Measurements from ENCODE around the gene SLC4A1. TPM values are rescaled to one million over a fixed set of nuclear protein-coding genes. Genes with fewer than 3 reads are reported as not detected.

Gene SLC4A1
- polyA plus RNA-seq, 1 experiment, result not detected

- DNase-seq (ENCODE audit: low read depth), result no peak
- Histone ChIP-seq H3K36me3 (ENCODE audit: control insufficient read depth, insufficient read depth, low read length) (no peaks in the 10 kb centered on the region), H3K4me3 (ENCODE audit: low read depth, low read length) (no peak overlapping the region), H3K27me3 (ENCODE audit: control insufficient read depth, insufficient read depth, low read length) (peaks cover 5% of the 10 kb centered on the region)
- ChIA-PET POLR2A (no interaction called here), CTCF (interaction anchor here (0.6 kb wide), 1 partner anchor 130 kb away, joined by 3 read pairs; no protein-coding TSS in a partner anchor)
- TF ChIP-seq, protein P1, sequence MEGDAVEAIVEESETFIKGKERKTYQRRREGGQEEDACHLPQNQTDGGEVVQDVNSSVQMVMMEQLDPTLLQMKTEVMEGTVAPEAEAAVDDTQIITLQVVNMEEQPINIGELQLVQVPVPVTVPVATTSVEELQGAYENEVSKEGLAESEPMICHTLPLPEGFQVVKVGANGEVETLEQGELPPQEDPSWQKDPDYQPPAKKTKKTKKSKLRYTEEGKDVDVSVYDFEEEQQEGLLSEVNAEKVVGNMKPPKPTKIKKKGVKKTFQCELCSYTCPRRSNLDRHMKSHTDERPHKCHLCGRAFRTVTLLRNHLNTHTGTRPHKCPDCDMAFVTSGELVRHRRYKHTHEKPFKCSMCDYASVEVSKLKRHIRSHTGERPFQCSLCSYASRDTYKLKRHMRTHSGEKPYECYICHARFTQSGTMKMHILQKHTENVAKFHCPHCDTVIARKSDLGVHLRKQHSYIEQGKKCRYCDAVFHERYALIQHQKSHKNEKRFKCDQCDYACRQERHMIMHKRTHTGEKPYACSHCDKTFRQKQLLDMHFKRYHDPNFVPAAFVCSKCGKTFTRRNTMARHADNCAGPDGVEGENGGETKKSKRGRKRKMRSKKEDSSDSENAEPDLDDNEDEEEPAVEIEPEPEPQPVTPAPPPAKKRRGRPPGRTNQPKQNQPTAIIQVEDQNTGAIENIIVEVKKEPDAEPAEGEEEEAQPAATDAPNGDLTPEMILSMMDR (IDR thresholded peaks at IDR 0.05; ENCODE audit: insufficient read depth, low read depth, low read length), result no peak
These were observed 4.5 kb downstream of the SLC4A1 start for GRCh38 chr17:44263345-44263902.

DNA sequence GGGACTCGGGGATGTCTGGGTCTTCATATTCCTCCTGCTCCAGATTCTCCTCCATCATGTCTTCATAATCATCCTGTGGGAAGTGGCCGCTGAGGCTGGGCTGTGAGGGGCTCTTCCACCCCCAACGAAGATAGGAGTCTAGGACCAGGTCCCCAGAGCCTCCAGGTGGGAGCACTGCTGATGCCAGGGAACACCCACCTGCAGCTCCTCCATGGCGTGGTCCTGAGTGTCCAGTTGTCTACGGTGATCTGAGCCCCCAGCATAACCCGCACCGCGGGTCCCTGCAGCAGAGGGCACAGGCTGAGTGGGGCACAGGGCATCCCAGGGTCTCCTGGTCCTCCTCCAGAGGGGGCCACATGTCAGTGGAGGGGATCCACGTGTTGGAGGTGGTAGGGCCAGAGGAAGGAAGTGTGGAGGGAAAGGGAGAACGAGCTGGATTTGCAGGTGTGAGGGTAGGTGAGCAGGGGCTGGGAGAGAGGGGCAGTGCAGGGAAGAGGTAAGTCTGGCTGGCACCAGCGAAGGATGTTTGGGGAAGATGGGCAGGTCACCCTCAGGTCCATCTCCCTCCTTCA lies 5.2 kb downstream of the SLC4A1 start:
- CTCF ChIA-PET, result interaction anchor here (0.6 kb wide), 2 partner anchors 129 to 131 kb away, joined by 3 read pairs; no protein-coding TSS in a partner anchor
- Histone ChIP-seq H3K27me3 (ENCODE audit: control insufficient read depth, insufficient read depth, low read length) (peaks cover 5% of the 10 kb centered on the region), H3K4me3 (ENCODE audit: low read depth, low read length) (no peak overlapping the region), H3K36me3 (ENCODE audit: control insufficient read depth, insufficient read depth, low read length) (no peaks in the 10 kb centered on the region)
- no peak for DNase-seq (ENCODE audit: low read depth)
- TF ChIP-seq, protein P1 (IDR thresholded peaks at IDR 0.05; ENCODE audit: insufficient read depth, low read depth, low read length), result no peak
- POLR2A ChIA-PET, result no interaction called here

GRCh38 chr17:44260296-44260695 lies 7.6 kb downstream of the SLC4A1 start:
- no peak for DNase-seq (ENCODE audit: low read depth)
- POLR2A ChIA-PET, result no interaction called here

DNA sequence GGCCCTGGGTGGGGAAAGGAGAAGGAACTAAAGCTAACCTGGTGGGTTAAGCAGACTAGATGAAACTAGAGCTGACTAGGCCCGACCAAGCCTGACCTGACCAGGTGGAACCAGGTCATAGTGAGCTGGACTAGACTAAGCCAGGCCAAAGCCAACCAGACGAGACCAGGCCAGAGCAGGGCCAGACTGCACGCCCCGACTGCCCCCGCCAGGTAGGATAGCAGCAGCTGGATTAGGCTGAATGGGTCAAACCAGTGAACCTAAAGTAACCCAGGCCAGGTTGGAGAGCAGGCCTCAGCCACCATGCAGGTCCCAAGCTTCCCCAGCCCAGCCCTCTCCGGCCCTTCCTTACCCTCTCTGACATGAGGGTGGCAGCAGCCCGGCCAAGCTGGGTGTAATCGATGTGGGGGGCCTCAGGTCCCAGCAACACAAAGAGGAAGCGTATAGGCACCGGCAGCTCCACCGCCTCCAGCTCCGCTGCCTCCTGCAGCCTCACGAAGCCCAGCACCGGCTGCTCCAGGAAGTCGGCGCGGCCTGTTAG lies 9.1 kb downstream of the SLC4A1 start:
- TF ChIP-seq, protein P1 (IDR thresholded peaks at IDR 0.05; ENCODE audit: insufficient read depth, low read depth, low read length), result no peak
- ChIA-PET CTCF (interaction anchor here (0.8 to 1.0 kb wide), 2 partner anchors 9 to 25 kb away, joined by 3 read pairs; no protein-coding TSS in a partner anchor), POLR2A (no interaction called here)
- H3K4me3 ChIP-seq (ENCODE audit: low read depth, low read length), result no peak overlapping the region
- no peaks in the 10 kb centered on the region for H3K36me3 ChIP-seq (ENCODE audit: control insufficient read depth, insufficient read depth, low read length)
- H3K27me3 ChIP-seq (ENCODE audit: control insufficient read depth, insufficient read depth, low read length), result peaks cover 5% of the 10 kb centered on the region
- DNase-seq (ENCODE audit: low read depth), result no peak

More at GRCh38 chr17:44260296-44260695, 7.6 kb downstream of the SLC4A1 start:
- TF ChIP-seq, protein P1 (IDR thresholded peaks at IDR 0.05; ENCODE audit: insufficient read depth, low read depth, low read length), result no peak
- no peak overlapping the region for H3K4me3 ChIP-seq (ENCODE audit: low read depth, low read length)
- CTCF ChIA-PET, result no interaction called here
- peaks cover 5% of the 10 kb centered on the region for H3K27me3 ChIP-seq (ENCODE audit: control insufficient read depth, insufficient read depth, low read length)
- H3K36me3 ChIP-seq (ENCODE audit: control insufficient read depth, insufficient read depth, low read length), result no peaks in the 10 kb centered on the region

Data from BJ (cell line).